HG02678 (cell line): ENCODE data around the gene NCBP3.
"Not testable (repeated sequence)": the region's sequence is repeated elsewhere in the genome, so short reads cannot be mapped to it uniquely, and the experiment has no call there.

Experiments
- ATAC-seq: cut with Tn5 transposase; IDR thresholded peaks from one replicate; pipeline ENCODE4 v1.9.1; 2021; ENCODE audit warnings: mild to moderate bottlenecking, moderate library complexity; ENCODE audit not compliant: unreplicated experiment

Gene NCBP3

GRCh38 chr17:3848229-3848835, 2.3 kb upstream of the NCBP3 start:
- ATAC-seq: no peak

GRCh38 chr17:3847165-3847670, 1.2 kb upstream of the NCBP3 start:
- no peak for ATAC-seq

GRCh38 chr17:3846437-3847164, 555 bp upstream of the NCBP3 start:
- ATAC-seq: no peak

- no peak for ATAC-seq
Observed at GRCh38 chr17:3845291-3845620, 790 bp downstream of the NCBP3 start.

- ATAC-seq: not testable (repeated sequence)
Observed at GRCh38 chr17:3844556-3844955, 1.5 kb downstream of the NCBP3 start.

GRCh38 chr17:3843935-3844516, 2.0 kb downstream of the NCBP3 start:
- ATAC-seq: no peak

GRCh38 chr17:3838206-3838605, 7.8 kb downstream of the NCBP3 start:
- ATAC-seq: no peak

- no peak for ATAC-seq
Observed at GRCh38 chr17:3836551-3836950, 9.5 kb downstream of the NCBP3 start.

- ATAC-seq: no peak
Observed at GRCh38 chr17:3835410-3836229, 10.4 kb downstream of the NCBP3 start.

- ATAC-seq: no peak
Observed at GRCh38 chr17:3834811-3835210, 11.2 kb downstream of the NCBP3 start.

- ATAC-seq: no peak
Observed at GRCh38 chr17:3828852-3829232, 17.2 kb downstream of the NCBP3 start.

GRCh38 chr17:3828151-3828851, 17.7 kb downstream of the NCBP3 start:
- no peak for ATAC-seq

- no peak for ATAC-seq
Observed at GRCh38 chr17:3827124-3827773, 18.8 kb downstream of the NCBP3 start.

- no peak for ATAC-seq
Observed at GRCh38 chr17:3826191-3826590, 19.9 kb downstream of the NCBP3 start.

- no peak for ATAC-seq
Observed at GRCh38 chr17:3821101-3821500, 24.9 kb downstream of the NCBP3 start.

GRCh38 chr17:3818786-3819185, 27.3 kb downstream of the NCBP3 start:
- no peak for ATAC-seq

GRCh38 chr17:3817851-3818605, 28.0 kb downstream of the NCBP3 start:
- ATAC-seq: no peak

- ATAC-seq: no peak
Observed at GRCh38 chr17:3815925-3816324, 30.1 kb downstream of the NCBP3 start.

- no peak for ATAC-seq
Observed at GRCh38 chr17:3815122-3815521, 30.9 kb downstream of the NCBP3 start.

GRCh38 chr17:3814361-3814760, 31.7 kb downstream of the NCBP3 start:
- ATAC-seq: no peak
